ENCODE measurements around the gene TAGLN3.

GRCh38 chr3:112007633-112008032 lies 8.9 kb downstream of the TAGLN3 start:
- TF ChIP-seq TOX (CRISPR knock-in tag; IDR thresholded peaks at IDR 0.05; ENCODE audit: borderline replicate concordance) (no peak), PATZ1 (CRISPR knock-in tag; IDR thresholded peaks at IDR 0.05; ENCODE audit: borderline replicate concordance) (no peak), ZFP3 (CRISPR knock-in tag; IDR thresholded peaks at IDR 0.05) (no peak), SNAI2 (CRISPR knock-in tag; IDR thresholded peaks at IDR 0.05) (no peak), ARNTL (CRISPR knock-in tag; IDR thresholded peaks at IDR 0.05; ENCODE audit: borderline replicate concordance, low read depth) (no peak), ISL1 (CRISPR knock-in tag; IDR thresholded peaks at IDR 0.05) (peak; percentile 51), ZNF565 (CRISPR knock-in tag; conservative IDR thresholded peaks at IDR 0.05; ENCODE audit: low read depth) (no peak), ZFP30 (CRISPR knock-in tag; IDR thresholded peaks at IDR 0.05) (no peak), RARB (CRISPR knock-in tag; IDR thresholded peaks at IDR 0.05) (no peak), ZC3H10 (CRISPR knock-in tag; IDR thresholded peaks at IDR 0.05) (no peak), TCF4 (CRISPR knock-in tag; IDR thresholded peaks at IDR 0.05; ENCODE audit: borderline replicate concordance) (no peak)
- TF ChIP-seq, protein P1, sequence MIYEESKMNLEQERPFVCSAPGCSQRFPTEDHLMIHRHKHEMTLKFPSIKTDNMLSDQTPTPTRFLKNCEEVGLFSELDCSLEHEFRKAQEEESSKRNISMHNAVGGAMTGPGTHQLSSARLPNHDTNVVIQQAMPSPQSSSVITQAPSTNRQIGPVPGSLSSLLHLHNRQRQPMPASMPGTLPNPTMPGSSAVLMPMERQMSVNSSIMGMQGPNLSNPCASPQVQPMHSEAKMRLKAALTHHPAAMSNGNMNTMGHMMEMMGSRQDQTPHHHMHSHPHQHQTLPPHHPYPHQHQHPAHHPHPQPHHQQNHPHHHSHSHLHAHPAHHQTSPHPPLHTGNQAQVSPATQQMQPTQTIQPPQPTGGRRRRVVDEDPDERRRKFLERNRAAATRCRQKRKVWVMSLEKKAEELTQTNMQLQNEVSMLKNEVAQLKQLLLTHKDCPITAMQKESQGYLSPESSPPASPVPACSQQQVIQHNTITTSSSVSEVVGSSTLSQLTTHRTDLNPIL (CRISPR knock-in tag; IDR thresholded peaks at IDR 0.05; ENCODE audit: low read depth): no peak
- TF ChIP-seq, protein P2, sequence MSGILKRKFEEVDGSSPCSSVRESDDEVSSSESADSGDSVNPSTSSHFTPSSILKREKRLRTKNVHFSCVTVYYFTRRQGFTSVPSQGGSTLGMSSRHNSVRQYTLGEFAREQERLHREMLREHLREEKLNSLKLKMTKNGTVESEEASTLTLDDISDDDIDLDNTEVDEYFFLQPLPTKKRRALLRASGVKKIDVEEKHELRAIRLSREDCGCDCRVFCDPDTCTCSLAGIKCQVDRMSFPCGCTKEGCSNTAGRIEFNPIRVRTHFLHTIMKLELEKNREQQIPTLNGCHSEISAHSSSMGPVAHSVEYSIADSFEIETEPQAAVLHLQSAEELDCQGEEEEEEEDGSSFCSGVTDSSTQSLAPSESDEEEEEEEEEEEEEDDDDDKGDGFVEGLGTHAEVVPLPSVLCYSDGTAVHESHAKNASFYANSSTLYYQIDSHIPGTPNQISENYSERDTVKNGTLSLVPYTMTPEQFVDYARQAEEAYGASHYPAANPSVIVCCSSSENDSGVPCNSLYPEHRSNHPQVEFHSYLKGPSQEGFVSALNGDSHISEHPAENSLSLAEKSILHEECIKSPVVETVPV (CRISPR knock-in tag; IDR thresholded peaks at IDR 0.05): no peak
- TF ChIP-seq, protein P3, sequence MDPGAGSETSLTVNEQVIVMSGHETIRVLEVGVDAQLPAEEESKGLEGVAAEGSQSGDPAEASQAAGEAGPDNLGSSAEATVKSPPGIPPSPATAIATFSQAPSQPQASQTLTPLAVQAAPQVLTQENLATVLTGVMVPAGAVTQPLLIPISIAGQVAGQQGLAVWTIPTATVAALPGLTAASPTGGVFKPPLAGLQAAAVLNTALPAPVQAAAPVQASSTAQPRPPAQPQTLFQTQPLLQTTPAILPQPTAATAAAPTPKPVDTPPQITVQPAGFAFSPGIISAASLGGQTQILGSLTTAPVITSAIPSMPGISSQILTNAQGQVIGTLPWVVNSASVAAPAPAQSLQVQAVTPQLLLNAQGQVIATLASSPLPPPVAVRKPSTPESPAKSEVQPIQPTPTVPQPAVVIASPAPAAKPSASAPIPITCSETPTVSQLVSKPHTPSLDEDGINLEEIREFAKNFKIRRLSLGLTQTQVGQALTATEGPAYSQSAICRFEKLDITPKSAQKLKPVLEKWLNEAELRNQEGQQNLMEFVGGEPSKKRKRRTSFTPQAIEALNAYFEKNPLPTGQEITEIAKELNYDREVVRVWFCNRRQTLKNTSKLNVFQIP (CRISPR knock-in tag; IDR thresholded peaks at IDR 0.05; ENCODE audit: borderline replicate concordance, low read depth): no peak

Measured in SK-N-SH treated with all-trans-retinoic acid at 6 μM for 48 hours (cell line).